ENCODE data around the gene PKNOX1.

DNA sequence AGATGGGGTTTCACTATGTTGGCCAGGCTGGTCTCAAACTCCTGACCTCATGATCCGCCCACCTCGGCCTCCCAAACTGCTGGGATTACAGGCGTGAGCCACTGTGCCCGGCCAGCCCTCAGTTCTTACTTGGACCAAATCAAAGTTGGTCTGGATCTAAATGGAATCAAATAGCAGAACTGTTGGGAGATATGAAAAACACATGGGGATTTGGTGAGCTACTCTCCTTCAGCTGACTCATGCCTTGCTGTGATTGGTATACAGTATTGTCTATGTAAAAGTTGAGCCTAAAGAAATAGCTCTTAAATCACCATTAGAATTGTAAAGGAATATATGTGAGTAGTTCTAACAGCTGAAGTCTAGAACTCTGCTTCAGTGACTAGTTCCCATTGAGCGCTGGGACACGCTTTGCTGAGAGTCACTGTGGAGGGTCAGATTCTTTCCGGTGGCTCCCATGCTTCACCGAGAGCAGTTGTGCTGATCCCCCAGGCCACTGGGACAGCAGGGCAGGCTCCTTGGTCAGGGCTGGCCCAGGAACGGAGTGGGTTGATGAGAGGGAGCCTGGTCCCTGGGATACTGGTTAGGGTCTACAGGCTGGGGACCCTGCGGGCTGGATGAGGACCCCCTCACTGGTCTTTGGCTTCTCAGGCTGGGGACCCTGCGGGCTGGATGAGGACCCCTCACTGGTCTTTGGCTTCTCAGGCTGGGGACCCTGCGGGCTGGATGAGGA, 14.0 kb downstream of the PKNOX1 start:
- TF ChIP-seq, protein P1, sequence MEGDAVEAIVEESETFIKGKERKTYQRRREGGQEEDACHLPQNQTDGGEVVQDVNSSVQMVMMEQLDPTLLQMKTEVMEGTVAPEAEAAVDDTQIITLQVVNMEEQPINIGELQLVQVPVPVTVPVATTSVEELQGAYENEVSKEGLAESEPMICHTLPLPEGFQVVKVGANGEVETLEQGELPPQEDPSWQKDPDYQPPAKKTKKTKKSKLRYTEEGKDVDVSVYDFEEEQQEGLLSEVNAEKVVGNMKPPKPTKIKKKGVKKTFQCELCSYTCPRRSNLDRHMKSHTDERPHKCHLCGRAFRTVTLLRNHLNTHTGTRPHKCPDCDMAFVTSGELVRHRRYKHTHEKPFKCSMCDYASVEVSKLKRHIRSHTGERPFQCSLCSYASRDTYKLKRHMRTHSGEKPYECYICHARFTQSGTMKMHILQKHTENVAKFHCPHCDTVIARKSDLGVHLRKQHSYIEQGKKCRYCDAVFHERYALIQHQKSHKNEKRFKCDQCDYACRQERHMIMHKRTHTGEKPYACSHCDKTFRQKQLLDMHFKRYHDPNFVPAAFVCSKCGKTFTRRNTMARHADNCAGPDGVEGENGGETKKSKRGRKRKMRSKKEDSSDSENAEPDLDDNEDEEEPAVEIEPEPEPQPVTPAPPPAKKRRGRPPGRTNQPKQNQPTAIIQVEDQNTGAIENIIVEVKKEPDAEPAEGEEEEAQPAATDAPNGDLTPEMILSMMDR (IDR thresholded peaks at IDR 0.05): no peak
- TF ChIP-seq EP300 (IDR thresholded peaks at IDR 0.05) (no peak), POLR2A (IDR thresholded peaks at IDR 0.05) (no peak), POLR2AphosphoS5 (IDR thresholded peaks at IDR 0.05) (no peak)
